Epithelial cell of alveolus of lung (primary cell): Measurements from ENCODE around the gene LSP1. TPM values are rescaled to one million over a fixed set of nuclear protein-coding genes. Genes with fewer than 3 reads are reported as not detected.

Source experiments
- total RNA-seq: library from RNA; depleted of rRNA; stranded (reverse); fragments of >200 nt; gene quantifications from 2 replicates; pipeline ENCODE4 v1.2.1, GENCODE V29; 2015

LSP1 gene
- total RNA-seq, result 1.2 and 2.2 TPM in 2 replicates

GRCh38 chr11:1852877-1853276 lies at the start of gene LSP1:
TSS of gene LSP1 (plus strand) at chr11:1853084. CDS start at chr11:1853145, 61 bp downstream.

GRCh38 chr11:1834779-1835670 lies 17.9 kb upstream of the LSP1 start, which contains the start of gene SYT8:
TSS of gene SYT8 (plus strand) at chr11:1834990. CDS start at chr11:1835106, 116 bp downstream.

GRCh38 chr11:1838426-1839144 lies 14.3 kb upstream of the LSP1 start, which contains the start of gene TNNI2:
TSS of gene TNNI2 (plus strand) at chr11:1838981. CDS start at chr11:1839697, 716 bp downstream.

GRCh38 chr11:1891831-1892115 lies 38.9 kb downstream of the LSP1 start, which contains the start of gene PRR33:
TSS of gene PRR33 (minus strand) at chr11:1891895. CDS start at chr11:1890584, 1,311 bp downstream.

GRCh38 chr11:1919391-1920127 lies 66.7 kb downstream of the LSP1 start, which contains the start of gene TNNT3:
TSS of gene TNNT3 (plus strand) at chr11:1919703. CDS start at chr11:1922875, 3,172 bp downstream.

Other genes with a start within 250 kb of the LSP1 start
- not detected in 2 replicates for gene KRTAP5-3, start 244.6 kb upstream of the LSP1 start, total RNA-seq
- not detected in 2 replicates for gene KRTAP5-4, start 230.9 kb upstream of the LSP1 start, total RNA-seq
- not detected in 2 replicates for gene KRTAP5-5, start 223.3 kb upstream of the LSP1 start, total RNA-seq
- not detected in 2 replicates for gene KRTAP5-6, start 155.9 kb upstream of the LSP1 start, total RNA-seq
- 0.13 and 0.48 TPM in 2 replicates for gene IFITM10, start 102.5 kb upstream of the LSP1 start, total RNA-seq
- gene CTSD, start 89.2 kb upstream of the LSP1 start, total RNA-seq, result 338 and 389 TPM in 2 replicates
- 0.39 TPM in 1 of 2 replicates, not detected in the other for gene SYT8, start 18.1 kb upstream of the LSP1 start, total RNA-seq
- gene TNNI2, start 14.1 kb upstream of the LSP1 start, total RNA-seq, result 6.0 TPM in 1 of 2 replicates, not detected in the other
- not detected in 2 replicates for gene PRR33, start 38.8 kb downstream of the LSP1 start, total RNA-seq
- gene TNNT3, start 66.6 kb downstream of the LSP1 start, total RNA-seq, result 12.1 TPM in 1 of 2 replicates, not detected in the other
- 66.0 and 368 TPM in 2 replicates for gene MRPL23, start 94.2 kb downstream of the LSP1 start, total RNA-seq
- 25.9 and 579 TPM in 2 replicates for gene H19, start 144.8 kb downstream of the LSP1 start, total RNA-seq